Heart left ventricle (tissue), 16 donors: ENCODE results near the gene SGSM1. TPM values are rescaled to one million over a fixed set of nuclear protein-coding genes. Genes with fewer than 3 reads are reported as not detected.

Experiments
- ATAC-seq, 4 donors: fragments of 200-7000 bp; cut with Tn5 transposase; one replicate each; pipeline ENCODE4 v1.9.1; 2020 to 2022; ENCODE audit warnings: moderate library complexity in 4 of 4, mild to moderate bottlenecking in 3 of 4, moderate number of reproducible peaks in 1 of 4
- DNase-seq, 5 donors: peaks; one replicate each; pipeline ENCODE4 v3.0.0-alpha.2; 2020
- H3K27ac ChIP-seq, 12 donors: fragments of 200-600 bp; sonication (generic) in 4 of 12; one replicate each; pipeline versions ENCODE4 v1.5.0 to v1.8.0; 2016 to 2022; ENCODE audit warnings: mild to moderate bottlenecking in 2 of 12
- H3K27me3 ChIP-seq, 9 donors: fragments of 200-600 bp; sonication (generic) in 2 of 9; one replicate each; pipeline versions ENCODE4 v1.5.1 to v1.8.0; 2016 to 2022; ENCODE audit warnings: mild to moderate bottlenecking in 3 of 9
- H3K36me3 ChIP-seq, 9 donors: fragments of 200-600 bp; sonication (generic) in 2 of 9; one replicate each; pipeline versions ENCODE4 v1.5.0 to v1.8.0; 2018 to 2022; ENCODE audit warnings: mild to moderate bottlenecking in 2 of 9
- H3K4me1 ChIP-seq, 12 donors: fragments of 200-600 bp; sonication (generic) in 4 of 12; one replicate each; pipeline versions ENCODE4 v1.5.0 to v1.8.0; 2016 to 2022; ENCODE audit warnings: mild to moderate bottlenecking in 3 of 12
- H3K4me3 ChIP-seq, 12 donors: fragments of 200-600 bp; sonication (generic) in 4 of 12; one replicate each; pipeline versions ENCODE4 v1.5.0 to v1.8.0; 2017 to 2022; ENCODE audit warnings: mild to moderate bottlenecking in 9 of 12, moderate library complexity in 4 of 12
- H3K9me3 ChIP-seq, 12 donors: fragments of 200-600 bp; sonication (generic) in 4 of 12; one replicate each; pipeline versions ENCODE4 v1.5.0 to v1.8.0; 2016 to 2022; ENCODE audit warnings: mild to moderate bottlenecking in 1 of 12
- CTCF ChIP-seq, 12 donors: fragments of 200-600 bp; sonication (generic) in 4 of 12; IDR thresholded peaks; one replicate each; pipeline versions ENCODE4 v1.5.0 to v1.8.0; 2018 to 2022; ENCODE audit warnings: antibody characterized with exemption in 12 of 12, mild to moderate bottlenecking in 5 of 12
- POLR2A ChIP-seq, 2 donors: fragments of 450-650 bp; IDR thresholded peaks; one replicate each; pipeline ENCODE4 v1.6.1; 2017; ENCODE audit warnings: antibody characterized with exemption in 2 of 2, mild to moderate bottlenecking in 2 of 2, moderate library complexity in 2 of 2
- WGBS, 4 donors: extraction: QIAGEN DNeasy Blood & Tissue Kit in 2 of 4; methylation state at CpG; one replicate each; pipeline versions ENCODE4 v1.1.5 to v1.1.7; 2013 to 2018; 5-methylcytosine and 5-hydroxymethylcytosine counted together
- intact Hi-C, 10 donors: fragments of 100-400 bp; cut with DNase I; formaldehyde crosslinking; loops; one replicate each; pipeline versions ENCODE4 v1.11.1 to v1.14.2; 2022
- polyA plus RNA-seq, 2 donors: library from polyadenylated mRNA; stranded (reverse); fragments of 200-250 nt; gene quantifications; one replicate each; pipeline ENCODE4 v1.2.3, GENCODE V29; 2013
- total RNA-seq, 9 donors: library from RNA; depleted of rRNA in 2 of 9; stranded (reverse); fragments of >200 nt in 2 of 9; fragmentation: NEBNext Ultra II Directional in 3 of 9; extraction: Animal tissue kit (Norgen Biotek cat#: 25700) in 3 of 9; gene quantifications; one replicate each; pipeline versions ENCODE4 v1.1.0 to v1.2.4, GENCODE V29; 2016 to 2023
- donor health status: ischemic (EF 13 %, LVEDD 7.1; RV severe dilation, severe dysfunction).
- donor health status: healthy with polysubstance abuse.
- donor health status: DM: no; HTN: yes; CAD: no.
- donor health status: DM: no; HTN: no; CAD: no.
- donor health status: ischemic (EF 25% LVEDD 6.9; RV normal size, moderate dysfunction).
- donor health status: ischemic (EF 25% LVEDD 5.7; RV mildly dilated, moderate dysfunction).
- donor health status: healthy.
- donor health status: DM: yes; HTN: yes; CAD: no.
- donor health status: ischemic (EF 35%, LVEDD 5.7; RV mildly dilated, moderate dysfunction).
- donor health status: nonischemic (EF 11% LVEDD 7.7; RV severe dilation, severe dysfunction).
- donor health status: DM: yes; HTN: yes; CAD: no.
- donor health status: PGD.
- donor health status: ischemic (EF 29% LVEDD 5.4; RV normal size, mild dysfunction).
- donor health status: nonischemic (EF 23%, LVEDD 6.1; RV moderate dilation, normal function).

SGSM1 gene
- total and polyA plus RNA-seq, 11 donors: 2.1 to 11.0 (median 6.6) TPM

- H3K36me3 ChIP-seq: no peaks in the 10 kb centered on the region
- H3K27me3 ChIP-seq: no peaks in the 10 kb centered on the region
- H3K4me1 ChIP-seq: peaks cover 10 to 58% (median 39%) of the 10 kb centered on the region in 12 donors
- ATAC-seq: no peak
- DNase-seq: no peak
- peak overlapping the region in 5 of 12 donors; percentile 80 to 90 (median 86) for H3K27ac ChIP-seq
- 88 to 94% (median 91%) methylated on average over 5 of the region's 5 CpGs for WGBS, 4 donors
- H3K4me3 ChIP-seq: no peak overlapping the region
- no peaks in the 10 kb centered on the region for H3K9me3 ChIP-seq
- intact Hi-C loops: loop anchor here in 1 of 10 donors (5.0 kb wide), 1 partner anchor 42 kb away; no protein-coding TSS in a partner anchor
- TF ChIP-seq CTCF (IDR thresholded peaks at IDR 0.05): no peak
- TF ChIP-seq POLR2A (IDR thresholded peaks at IDR 0.05): no peak
Observed at GRCh38 chr22:24975125-24975640, 169.2 kb downstream of the SGSM1 start.

GRCh38 chr22:24975813-24976341, 169.9 kb downstream of the SGSM1 start:
- intact Hi-C loops: loop anchor here in 1 of 10 donors (5.0 kb wide), 1 partner anchor 41 kb away; no protein-coding TSS in a partner anchor
- Histone ChIP-seq H3K4me1 (peaks cover 10 to 53% (median 32%) of the 10 kb centered on the region in 12 donors), H3K4me3 (peak overlapping the region in 1 of 12 donors; percentile 4), H3K27ac (peak overlapping the region; percentile 76 to 90 (median 80)), H3K36me3 (no peaks in the 10 kb centered on the region), H3K27me3 (no peaks in the 10 kb centered on the region), H3K9me3 (no peaks in the 10 kb centered on the region)
- WGBS, 4 donors: 41 to 59% (median 42%) methylated on average over 8 to 11 of the region's 11 CpGs
- DNase-seq: peak in 4 of 5 donors; percentile 40 to 82 (median 63)
- TF ChIP-seq CTCF (IDR thresholded peaks at IDR 0.05) (no peak), POLR2A (IDR thresholded peaks at IDR 0.05) (no peak)
- peak; percentile 18 to 67 (median 42) for ATAC-seq

- Histone ChIP-seq H3K27ac (peak overlapping the region; percentile 76 to 90 (median 80)), H3K4me3 (peak overlapping the region in 1 of 12 donors; percentile 4), H3K4me1 (peaks cover 10 to 53% (median 36%) of the 10 kb centered on the region in 12 donors), H3K27me3 (no peaks in the 10 kb centered on the region), H3K9me3 (no peaks in the 10 kb centered on the region), H3K36me3 (no peaks in the 10 kb centered on the region)
- peak in 2 of 5 donors; percentile 48 to 65 for DNase-seq
- no peak for TF ChIP-seq POLR2A (IDR thresholded peaks at IDR 0.05)
- TF ChIP-seq CTCF (IDR thresholded peaks at IDR 0.05): no peak
- intact Hi-C loops: loop anchor here in 1 of 10 donors (5.0 kb wide), 1 partner anchor 41 kb away; no protein-coding TSS in a partner anchor
- peak in 2 of 4 donors; percentile 3 to 8 for ATAC-seq
- WGBS, 4 donors: 45 to 63% (median 57%) methylated on average over 18 of the region's 18 CpGs
Observed at GRCh38 chr22:24976442-24977218, 170.6 kb downstream of the SGSM1 start.

Other genes with a start within 250 kb of the SGSM1 start
- 1 to 10 TPM; 3.7 to 6.5 (median 4.5) TPM for gene LRRC75B, start 213.1 kb upstream of the SGSM1 start, total RNA-seq
- gene LRRC75B, start 213.1 kb upstream of the SGSM1 start, polyA plus RNA-seq: 1 to 10 TPM; 2.6 to 8.0 TPM
- gene GGT1, start 203.0 kb upstream of the SGSM1 start, total RNA-seq: 1 to 10 TPM in 6 of 9 donors, under 1 TPM in 2, not detected in 1; 0.83 to 8.2 (median 1.5) TPM
- gene GGT1, start 203.0 kb upstream of the SGSM1 start, polyA plus RNA-seq: 1 to 10 TPM in 1 of 2 donors, under 1 TPM in 1; 0.93 to 1.7 TPM
- gene PIWIL3, start 31.5 kb upstream of the SGSM1 start, total RNA-seq: not detected
- gene PIWIL3, start 31.5 kb upstream of the SGSM1 start, polyA plus RNA-seq: not detected
- not detected for gene LHFPL7, start 140.5 kb downstream of the SGSM1 start, total RNA-seq
- gene LHFPL7, start 140.5 kb downstream of the SGSM1 start, polyA plus RNA-seq: not detected
- gene KIAA1671, start 146.5 kb downstream of the SGSM1 start, total RNA-seq: 10 to 100 TPM in 8 of 9 donors, 1 to 10 TPM in 1; 7.2 to 22.1 (median 14.8) TPM
- 1 to 10 TPM; 4.5 to 5.7 TPM for gene KIAA1671, start 146.5 kb downstream of the SGSM1 start, polyA plus RNA-seq